ENCODE results near the gene GBP3. TPM values are rescaled to one million over a fixed set of nuclear protein-coding genes. Genes with fewer than 3 reads are reported as not detected.
A peak's percentile ranks its signal among the peaks of the same experiment; 100 is the strongest.

GBP3 gene
- total RNA-seq, 4 donors from 2014 or later = 11.2 to 38.6 (median 20.5) TPM

DNA sequence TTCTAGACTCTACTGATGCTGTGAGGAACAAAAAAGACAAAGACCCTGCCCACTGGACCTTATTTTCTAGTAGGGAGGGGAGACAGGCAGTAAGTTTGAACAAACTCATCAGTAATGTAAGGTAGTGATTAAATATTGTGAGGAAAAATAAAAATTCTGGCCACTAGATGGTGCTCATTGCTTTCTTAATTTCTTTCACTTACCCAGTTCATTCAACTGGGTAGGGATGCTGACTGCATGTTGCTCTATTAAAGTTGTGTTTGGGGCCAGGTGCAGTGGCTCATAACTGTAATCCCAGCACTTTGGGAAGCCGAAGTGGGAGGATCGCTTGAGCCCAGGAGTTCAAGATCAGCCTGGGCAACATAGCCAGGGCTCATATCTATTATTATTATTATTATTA lies 23.9 kb downstream of the GBP3 start:
- Histone ChIP-seq H3K27me3 (no peaks in the 10 kb centered on the region), H3K36me3 (no peaks in the 10 kb centered on the region), H3K9me3 (no peaks in the 10 kb centered on the region), H3K27ac (no peak overlapping the region), H3K4me3 (no peak overlapping the region), H3K4me1 (no peaks in the 10 kb centered on the region)
- TF ChIP-seq POLR2A (IDR thresholded peaks at IDR 0.05) = no peak
- TF ChIP-seq, protein P1, sequence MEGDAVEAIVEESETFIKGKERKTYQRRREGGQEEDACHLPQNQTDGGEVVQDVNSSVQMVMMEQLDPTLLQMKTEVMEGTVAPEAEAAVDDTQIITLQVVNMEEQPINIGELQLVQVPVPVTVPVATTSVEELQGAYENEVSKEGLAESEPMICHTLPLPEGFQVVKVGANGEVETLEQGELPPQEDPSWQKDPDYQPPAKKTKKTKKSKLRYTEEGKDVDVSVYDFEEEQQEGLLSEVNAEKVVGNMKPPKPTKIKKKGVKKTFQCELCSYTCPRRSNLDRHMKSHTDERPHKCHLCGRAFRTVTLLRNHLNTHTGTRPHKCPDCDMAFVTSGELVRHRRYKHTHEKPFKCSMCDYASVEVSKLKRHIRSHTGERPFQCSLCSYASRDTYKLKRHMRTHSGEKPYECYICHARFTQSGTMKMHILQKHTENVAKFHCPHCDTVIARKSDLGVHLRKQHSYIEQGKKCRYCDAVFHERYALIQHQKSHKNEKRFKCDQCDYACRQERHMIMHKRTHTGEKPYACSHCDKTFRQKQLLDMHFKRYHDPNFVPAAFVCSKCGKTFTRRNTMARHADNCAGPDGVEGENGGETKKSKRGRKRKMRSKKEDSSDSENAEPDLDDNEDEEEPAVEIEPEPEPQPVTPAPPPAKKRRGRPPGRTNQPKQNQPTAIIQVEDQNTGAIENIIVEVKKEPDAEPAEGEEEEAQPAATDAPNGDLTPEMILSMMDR (IDR thresholded peaks at IDR 0.05) = peak; percentile 50 to 77 (median 66)
- no peak for DNase-seq
- intact Hi-C loops (cut with DNase I; ENCODE audit: low total_unique reads) = no loop called here

DNA sequence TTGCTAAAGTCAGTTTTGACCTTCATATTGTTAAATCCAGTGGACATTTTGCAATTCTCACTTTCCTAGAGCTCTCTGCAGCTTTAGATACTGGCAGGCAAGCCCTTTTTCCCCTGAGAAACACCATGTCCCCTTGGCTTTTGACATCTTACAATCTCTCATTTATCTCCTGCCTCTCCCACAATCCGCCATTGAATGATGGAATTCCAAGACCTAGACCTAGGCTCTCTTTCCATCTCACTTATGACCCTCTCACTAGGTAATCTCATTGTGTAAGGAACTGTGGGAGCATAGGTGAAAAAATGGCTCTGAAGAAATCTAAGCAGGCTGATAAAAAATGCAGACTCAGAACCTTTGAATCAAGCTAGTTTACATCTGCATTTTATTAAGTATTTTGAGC lies 32.2 kb downstream of the GBP3 start:
- TF ChIP-seq, protein P1 (IDR thresholded peaks at IDR 0.05) = no peak
- no peak for TF ChIP-seq POLR2A (IDR thresholded peaks at IDR 0.05)
- no peaks in the 10 kb centered on the region for H3K4me1 ChIP-seq
- no peaks in the 10 kb centered on the region for H3K36me3 ChIP-seq
- H3K27ac ChIP-seq = no peak overlapping the region
- no peaks in the 10 kb centered on the region for H3K27me3 ChIP-seq
- no peak for DNase-seq
- no peaks in the 10 kb centered on the region for H3K9me3 ChIP-seq
- peak overlapping the region in 1 of 2 donors; percentile 86 for H3K4me3 ChIP-seq
- intact Hi-C loops (cut with DNase I; ENCODE audit: low total_unique reads) = no loop called here

DNA sequence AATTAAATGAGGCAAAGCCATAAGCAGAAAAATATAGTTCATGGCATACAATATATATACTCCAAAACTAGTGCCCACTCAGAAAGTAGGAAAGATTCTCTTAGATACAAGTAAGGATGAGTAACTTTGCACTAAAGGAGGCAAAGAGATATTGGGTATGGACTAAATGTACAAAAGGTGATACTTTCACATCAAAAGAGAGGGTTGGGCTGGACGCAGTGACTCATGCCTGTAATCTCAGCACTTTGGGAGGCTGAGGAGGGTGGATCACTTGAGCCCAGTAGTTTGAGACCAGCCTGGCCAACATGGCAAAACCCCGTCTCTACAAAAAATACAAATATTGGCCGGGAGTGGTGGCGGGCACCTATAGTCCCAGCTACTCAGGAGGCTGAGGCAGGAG lies 37.0 kb downstream of the GBP3 start:
- TF ChIP-seq POLR2A (IDR thresholded peaks at IDR 0.05) = no peak
- TF ChIP-seq, protein P1 (IDR thresholded peaks at IDR 0.05) = no peak
- Histone ChIP-seq H3K4me1 (peaks cover 0 to 3% of the 10 kb centered on the region in 2 donors), H3K9me3 (no peaks in the 10 kb centered on the region), H3K4me3 (no peak overlapping the region), H3K27ac (peak overlapping the region; percentile 52 to 73), H3K36me3 (no peaks in the 10 kb centered on the region), H3K27me3 (no peaks in the 10 kb centered on the region)
- DNase-seq = no peak
- intact Hi-C loops (cut with DNase I; ENCODE audit: low total_unique reads) = no loop called here

DNA sequence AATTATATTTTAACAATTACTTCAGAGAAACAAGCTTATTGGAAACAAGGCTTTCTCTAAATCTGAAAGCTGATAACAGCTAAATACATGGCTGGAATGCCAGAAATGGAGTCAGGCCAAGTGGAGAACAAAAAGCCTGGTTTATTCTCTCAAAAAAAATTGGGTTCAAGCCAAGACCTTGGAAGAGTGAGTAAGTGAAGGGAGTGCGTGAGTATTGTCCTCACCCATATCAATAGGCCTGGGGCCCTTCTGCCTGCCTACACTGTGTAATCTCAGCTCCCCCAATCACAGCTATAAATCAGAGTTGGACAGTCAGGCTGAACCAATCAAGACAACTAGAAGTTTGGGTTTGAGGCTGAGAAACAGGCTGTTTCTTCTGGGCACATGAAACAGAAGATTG lies 37.6 kb downstream of the GBP3 start:
- no peaks in the 10 kb centered on the region for H3K9me3 ChIP-seq
- peak in 1 of 2 donors; percentile 25 for DNase-seq
- H3K4me1 ChIP-seq = peaks cover 0 to 3% of the 10 kb centered on the region in 2 donors
- H3K27ac ChIP-seq = peak overlapping the region; percentile 52 to 73
- H3K27me3 ChIP-seq = no peaks in the 10 kb centered on the region
- H3K36me3 ChIP-seq = no peaks in the 10 kb centered on the region
- intact Hi-C loops (cut with DNase I; ENCODE audit: low total_unique reads) = no loop called here
- H3K4me3 ChIP-seq = no peak overlapping the region
- TF ChIP-seq, protein P1 (IDR thresholded peaks at IDR 0.05) = no peak
- no peak for TF ChIP-seq POLR2A (IDR thresholded peaks at IDR 0.05)

DNA sequence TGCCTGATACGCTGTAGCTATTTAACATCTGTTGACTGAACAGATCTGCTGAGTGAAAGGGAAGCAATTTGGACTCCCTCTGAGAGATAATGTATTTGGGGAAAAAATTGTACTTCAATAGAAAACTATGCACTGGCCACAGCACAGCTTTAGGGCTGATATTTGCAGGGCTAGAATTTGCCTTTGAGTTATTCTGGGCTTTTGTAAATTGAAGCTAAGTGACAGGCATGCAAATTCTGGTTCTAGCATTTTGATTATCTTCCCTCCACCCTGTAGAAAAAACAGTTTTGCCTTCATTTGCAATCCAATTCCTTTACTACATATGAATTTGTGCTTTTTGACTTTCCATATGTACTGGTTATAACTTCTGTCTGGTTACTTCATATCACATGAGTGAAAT lies 38.1 kb downstream of the GBP3 start:
- Histone ChIP-seq H3K4me1 (peaks cover 0 to 3% of the 10 kb centered on the region in 2 donors), H3K27ac (peak overlapping the region; percentile 52 to 73), H3K27me3 (no peaks in the 10 kb centered on the region), H3K36me3 (no peaks in the 10 kb centered on the region), H3K4me3 (no peak overlapping the region), H3K9me3 (no peaks in the 10 kb centered on the region)
- no peak for DNase-seq
- TF ChIP-seq, protein P1 (IDR thresholded peaks at IDR 0.05) = no peak
- TF ChIP-seq POLR2A (IDR thresholded peaks at IDR 0.05) = no peak
- intact Hi-C loops (cut with DNase I; ENCODE audit: low total_unique reads) = no loop called here
